SK-N-SH (cell line): ENCODE measurements around the gene DMD. TPM values are rescaled to one million over a fixed set of nuclear protein-coding genes. Genes with fewer than 3 reads are reported as not detected.

Source experiments
- CTCF ChIA-PET: fragments of 300-600, 350-600 bp; formaldehyde crosslinking; extraction: SDS; loops from one replicate; lab custom pipeline; 2021; lab: Yijun Ruan, JAX
- POLR2A ChIA-PET: fragments of 350-600 bp; sonication (Branson Sonifier 250); formaldehyde crosslinking; extraction: SDS; loops from one replicate; lab custom pipeline; 2020; ENCODE audit warnings: antibody characterized with exemption, inconsistent platforms; lab: Yijun Ruan, JAX
- DNase-seq: peaks from one replicate; pipeline ENCODE4 v3.0.0; 2012
- H2AFZ ChIP-seq: fragments of 200-600 bp; sonication (generic); 2 replicates; pipeline ENCODE4 v1.8.1; 2016; ENCODE audit warnings: antibody characterized with exemption, mild to moderate bottlenecking, low read depth
- H3F3A ChIP-seq: fragments of 200-600 bp; sonication (generic); replicated peaks from 2 replicates; pipeline ENCODE3; 2016; ENCODE audit warnings: antibody characterized with exemption, mild to moderate bottlenecking; ENCODE audit not compliant: insufficient read depth
- H3K27ac ChIP-seq, 2 experiments: fragments of 200-500 bp in 1 of 2; fragments of 200-600 bp in 1 of 2; sonication (Bioruptor generic) in 1 of 2; sonication (generic), shearing (Covaris generic) in 1 of 2; 2 replicates each; pipeline versions ENCODE4 v1.5.1 to v1.6.1; 2014 to 2016; ENCODE audit warnings: low read depth in 2 of 2, inconsistent platforms in 1 of 2, low read length in 1 of 2, mild to moderate bottlenecking in 1 of 2, mixed read lengths in 1 of 2
- H3K27me3 ChIP-seq: fragments of 200-600 bp; sonication (generic), shearing (Covaris generic); 2 replicates; pipeline ENCODE4 v1.6.1; 2016; ENCODE audit warnings: mixed run types; ENCODE audit not compliant: insufficient read depth
- H3K36me3 ChIP-seq, 2 experiments: fragments of 200-500 bp in 1 of 2; fragments of 200-600 bp in 1 of 2; sonication (Bioruptor generic) in 1 of 2; sonication (generic) in 1 of 2; replicated peaks in 1 of 2; 2 replicates each; pipeline versions ENCODE3 to v1.5.1; 2014 to 2016; ENCODE audit warnings: low read length in 1 of 2, mild to moderate bottlenecking in 1 of 2; ENCODE audit not compliant: insufficient read depth in 2 of 2, control insufficient read depth in 1 of 2
- H3K4me1 ChIP-seq, 2 experiments: fragments of 200-500 bp in 1 of 2; fragments of 200-600 bp in 1 of 2; sonication (Bioruptor generic) in 1 of 2; sonication (generic), shearing (Covaris generic) in 1 of 2; 2 replicates each; pipeline versions ENCODE4 v1.5.1 to v1.6.1; 2014 to 2016; ENCODE audit warnings: low read depth in 1 of 2, low read length in 1 of 2, mixed run types in 1 of 2; ENCODE audit not compliant: insufficient read depth in 2 of 2, control insufficient read depth in 1 of 2
- H3K4me2 ChIP-seq: fragments of 200-600 bp; sonication (generic), shearing (Covaris generic); 2 replicates; pipeline ENCODE4 v1.6.1; 2017; ENCODE audit warnings: mixed run types
- H3K4me3 ChIP-seq, 2 experiments: fragments of 200-500 bp in 1 of 2; fragments of 200-600 bp in 1 of 2; sonication (Bioruptor generic) in 1 of 2; sonication (generic), shearing (Covaris generic) in 1 of 2; 2 replicates each; pipeline versions ENCODE4 v1.5.1 to v1.8.1; 2014 to 2016; ENCODE audit warnings: low read depth in 2 of 2, inconsistent platforms in 1 of 2, low read length in 1 of 2, mild to moderate bottlenecking in 1 of 2, mixed read lengths in 1 of 2, moderate library complexity in 1 of 2
- H3K79me2 ChIP-seq: fragments of 200-600 bp; sonication (generic); 2 replicates; pipeline ENCODE4 v1.8.1; 2017; ENCODE audit warnings: mild to moderate bottlenecking; ENCODE audit not compliant: insufficient read depth
- H3K9ac ChIP-seq: fragments of 200-600 bp; sonication (generic); 2 replicates; pipeline ENCODE4 v1.6.1; 2017; ENCODE audit warnings: mixed run types
- H3K9me2 ChIP-seq: fragments of 200-600 bp; sonication (generic); 2 replicates; pipeline ENCODE4 v1.6.1; 2017; ENCODE audit warnings: mixed run types
- H3K9me3 ChIP-seq: fragments of 200-600 bp; sonication (generic); 2 replicates; pipeline ENCODE4 v1.6.1; 2017; ENCODE audit warnings: mixed run types, mild to moderate bottlenecking, moderate library complexity
- H4K20me1 ChIP-seq: fragments of 200-600 bp; sonication (generic); 2 replicates; pipeline ENCODE4 v1.6.1; 2017; ENCODE audit warnings: mild to moderate bottlenecking, mixed run types; ENCODE audit not compliant: insufficient read depth
- CHD2 ChIP-seq: fragments of 150-350 bp; IDR thresholded peaks from 2 replicates; pipeline ENCODE4 v1.6.1; 2018; ENCODE audit warnings: low read length; ENCODE audit not compliant: partially characterized antibody
- CTCF ChIP-seq: fragments of 200-600 bp; sonication (generic); IDR thresholded peaks from 2 replicates; pipeline ENCODE4 v1.6.1; 2017; ENCODE audit warnings: antibody characterized with exemption, mild to moderate bottlenecking, moderate library complexity
- FOSL2 ChIP-seq: IDR thresholded peaks from 2 replicates; pipeline ENCODE4 v1.4.0; 2012; ENCODE audit warnings: low read depth, mild to moderate bottlenecking, moderate library complexity, borderline replicate concordance
- FOXJ3 ChIP-seq: sonication (generic); formaldehyde crosslinking; IDR thresholded peaks from 2 replicates; pipeline ENCODE4 v1.5.1; 2020; ENCODE audit warnings: mild to moderate bottlenecking, missing genetic modification reagents
- FOXM1 ChIP-seq: IDR thresholded peaks from 2 replicates; pipeline ENCODE4 v1.4.0; 2012; ENCODE audit warnings: low read depth, mild to moderate bottlenecking
- GABPA ChIP-seq: IDR thresholded peaks from 2 replicates; pipeline ENCODE4 v1.4.0; 2012; ENCODE audit warnings: low read depth, mild to moderate bottlenecking
- NFIC ChIP-seq: IDR thresholded peaks from 2 replicates; pipeline ENCODE4 v1.4.0; 2012; ENCODE audit warnings: borderline replicate concordance
- NRF1 ChIP-seq: IDR thresholded peaks from 2 replicates; pipeline ENCODE4 v1.6.1; 2012; ENCODE audit warnings: low read depth, mild to moderate bottlenecking, low read length
- REST ChIP-seq: IDR thresholded peaks from 2 replicates; pipeline ENCODE4 v1.6.1; 2012; ENCODE audit warnings: mild to moderate bottlenecking, low read depth, low read length, moderate library complexity
- RFX5 ChIP-seq: IDR thresholded peaks from 2 replicates; pipeline ENCODE4 v1.6.1; 2012; ENCODE audit warnings: mild to moderate bottlenecking, improper control_type of control experiment, low read length
- SIN3A ChIP-seq: IDR thresholded peaks from 2 replicates; pipeline ENCODE4 v1.6.1; 2012; ENCODE audit warnings: low read depth, mild to moderate bottlenecking, low read length, moderate library complexity, borderline replicate concordance
- TAF1 ChIP-seq: IDR thresholded peaks from 2 replicates; pipeline ENCODE4 v1.6.1; 2012; ENCODE audit warnings: low read depth, mild to moderate bottlenecking, low read length, moderate library complexity, borderline replicate concordance
- USF1 ChIP-seq: IDR thresholded peaks from 2 replicates; pipeline ENCODE4 v1.4.0; 2012; ENCODE audit warnings: low read depth, borderline replicate concordance
- WGBS: methylation state at CpG from one replicate; pipeline ENCODE4 v1.1.6; 2017; ENCODE audit warnings: low lambda C conversion rate; 5-methylcytosine and 5-hydroxymethylcytosine counted together
- polyA plus RNA-seq, 3 experiments: library from polyadenylated mRNA; depleted of rRNA; stranded (reverse); fragments of >200 nt; gene quantifications; 2 replicates each; pipeline ENCODE4 v1.2.3, GENCODE V29; 2012
- TF ChIP-seq, protein P1 (sequence below): IDR thresholded peaks from 2 replicates; pipeline ENCODE4; 2012
- TF ChIP-seq, protein P2 (sequence below): fragments of 150-350 bp; IDR thresholded peaks from 2 replicates; pipeline ENCODE4 v1.6.1; 2017; ENCODE audit warnings: antibody characterized with exemption, low read length, low read depth, borderline replicate concordance
- TF ChIP-seq, protein P3 (sequence below): IDR thresholded peaks from 2 replicates; pipeline ENCODE4 v1.4.0; 2012; ENCODE audit warnings: low read depth, borderline replicate concordance

Gene DMD
- polyA plus RNA-seq, 1 of the 3 experiments (the other 2 are of a cell fraction): 3.9 TPM

- 12% methylated on average over 4 of the region's 4 CpGs for WGBS
- Histone ChIP-seq H3K4me3 (no peak overlapping the region), H3K27me3 (no peaks in the 10 kb centered on the region), H3F3A (no peaks in the 10 kb centered on the region), H3K9me3 (no peaks in the 10 kb centered on the region), H3K9ac (no peak overlapping the region), H3K4me2 (no peak overlapping the region), H3K4me1 (no peaks in the 10 kb centered on the region), H2AFZ (no peak overlapping the region), H3K36me3 (no peaks in the 10 kb centered on the region), H3K27ac (no peak overlapping the region), H3K9me2 (no peaks in the 10 kb centered on the region), H3K79me2 (no peaks in the 10 kb centered on the region), H4K20me1 (no peaks in the 10 kb centered on the region)
- ChIA-PET POLR2A (no interaction called here), CTCF (no interaction called here)
- no peak for DNase-seq
- TF ChIP-seq CHD2 (no peak), USF1 (no peak), FOSL2 (no peak), NRF1 (no peak)
Observed at GRCh38 chrX:31449965-31450364, 1761.4 kb downstream of the DMD start.

DNA sequence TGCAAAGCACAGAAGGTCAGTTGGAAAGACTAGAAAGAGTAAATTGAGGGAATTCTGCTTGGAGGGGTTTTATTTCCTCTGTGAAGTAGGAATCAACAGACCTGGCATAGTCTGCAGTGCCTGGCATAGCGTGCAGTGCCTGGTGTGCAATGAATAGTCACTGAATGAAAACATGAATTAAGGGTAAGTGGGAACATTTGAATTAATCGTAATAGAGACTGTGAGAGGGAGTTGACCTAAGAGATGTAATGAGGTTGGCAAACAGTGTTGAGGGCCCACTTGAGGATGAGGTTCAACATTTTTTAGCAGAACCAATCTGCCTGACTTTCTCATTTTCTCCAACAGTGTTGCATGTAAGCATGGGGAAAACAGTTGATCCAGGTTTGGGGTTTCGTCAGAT, 1762.3 kb downstream of the DMD start:
- no peak overlapping the region for H3K27ac ChIP-seq
- no peaks in the 10 kb centered on the region for H3F3A ChIP-seq
- no peaks in the 10 kb centered on the region for H3K4me1 ChIP-seq
- no peaks in the 10 kb centered on the region for H3K9me3 ChIP-seq
- no peak overlapping the region for H2AFZ ChIP-seq
- H3K27me3 ChIP-seq: no peaks in the 10 kb centered on the region
- no peaks in the 10 kb centered on the region for H4K20me1 ChIP-seq
- no peak overlapping the region for H3K4me2 ChIP-seq
- WGBS: 44% methylated on average over 3 of the region's 3 CpGs
- H3K4me3 ChIP-seq: no peak overlapping the region
- ChIA-PET CTCF (no interaction called here), POLR2A (no interaction called here)
- no peak overlapping the region for H3K9ac ChIP-seq
- no peak for DNase-seq
- no peaks in the 10 kb centered on the region for H3K36me3 ChIP-seq
- H3K9me2 ChIP-seq: no peaks in the 10 kb centered on the region
- no peaks in the 10 kb centered on the region for H3K79me2 ChIP-seq
- TF ChIP-seq, protein P1, sequence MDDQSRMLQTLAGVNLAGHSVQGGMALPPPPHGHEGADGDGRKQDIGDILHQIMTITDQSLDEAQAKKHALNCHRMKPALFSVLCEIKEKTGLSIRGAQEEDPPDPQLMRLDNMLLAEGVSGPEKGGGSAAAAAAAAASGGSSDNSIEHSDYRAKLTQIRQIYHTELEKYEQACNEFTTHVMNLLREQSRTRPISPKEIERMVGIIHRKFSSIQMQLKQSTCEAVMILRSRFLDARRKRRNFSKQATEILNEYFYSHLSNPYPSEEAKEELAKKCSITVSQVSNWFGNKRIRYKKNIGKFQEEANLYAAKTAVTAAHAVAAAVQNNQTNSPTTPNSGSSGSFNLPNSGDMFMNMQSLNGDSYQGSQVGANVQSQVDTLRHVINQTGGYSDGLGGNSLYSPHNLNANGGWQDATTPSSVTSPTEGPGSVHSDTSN: no peak
- TF ChIP-seq GABPA: no peak
- no peak for TF ChIP-seq USF1
- TF ChIP-seq SIN3A: no peak
- TF ChIP-seq FOXM1: no peak
- no peak for TF ChIP-seq REST
- TF ChIP-seq, protein P2, sequence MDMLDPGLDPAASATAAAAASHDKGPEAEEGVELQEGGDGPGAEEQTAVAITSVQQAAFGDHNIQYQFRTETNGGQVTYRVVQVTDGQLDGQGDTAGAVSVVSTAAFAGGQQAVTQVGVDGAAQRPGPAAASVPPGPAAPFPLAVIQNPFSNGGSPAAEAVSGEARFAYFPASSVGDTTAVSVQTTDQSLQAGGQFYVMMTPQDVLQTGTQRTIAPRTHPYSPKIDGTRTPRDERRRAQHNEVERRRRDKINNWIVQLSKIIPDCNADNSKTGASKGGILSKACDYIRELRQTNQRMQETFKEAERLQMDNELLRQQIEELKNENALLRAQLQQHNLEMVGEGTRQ: no peak
- TF ChIP-seq FOSL2: no peak
- no peak for TF ChIP-seq CTCF
- no peak for TF ChIP-seq TAF1
- TF ChIP-seq RFX5: no peak
- TF ChIP-seq NFIC: no peak
- TF ChIP-seq FOXJ3 (CRISPR knock-in tag): no peak
- TF ChIP-seq, protein P3, sequence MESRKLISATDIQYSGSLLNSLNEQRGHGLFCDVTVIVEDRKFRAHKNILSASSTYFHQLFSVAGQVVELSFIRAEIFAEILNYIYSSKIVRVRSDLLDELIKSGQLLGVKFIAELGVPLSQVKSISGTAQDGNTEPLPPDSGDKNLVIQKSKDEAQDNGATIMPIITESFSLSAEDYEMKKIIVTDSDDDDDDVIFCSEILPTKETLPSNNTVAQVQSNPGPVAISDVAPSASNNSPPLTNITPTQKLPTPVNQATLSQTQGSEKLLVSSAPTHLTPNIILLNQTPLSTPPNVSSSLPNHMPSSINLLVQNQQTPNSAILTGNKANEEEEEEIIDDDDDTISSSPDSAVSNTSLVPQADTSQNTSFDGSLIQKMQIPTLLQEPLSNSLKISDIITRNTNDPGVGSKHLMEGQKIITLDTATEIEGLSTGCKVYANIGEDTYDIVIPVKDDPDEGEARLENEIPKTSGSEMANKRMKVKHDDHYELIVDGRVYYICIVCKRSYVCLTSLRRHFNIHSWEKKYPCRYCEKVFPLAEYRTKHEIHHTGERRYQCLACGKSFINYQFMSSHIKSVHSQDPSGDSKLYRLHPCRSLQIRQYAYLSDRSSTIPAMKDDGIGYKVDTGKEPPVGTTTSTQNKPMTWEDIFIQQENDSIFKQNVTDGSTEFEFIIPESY: no peak
